GM18502 (cell line): ENCODE results near the gene BACE2.
A peak's percentile ranks its signal among the peaks of the same experiment; 100 is the strongest.

Source experiments
- ATAC-seq: cut with Tn5 transposase; IDR thresholded peaks from one replicate; pipeline ENCODE4 v1.9.1; 2021; ENCODE audit warnings: mild to moderate bottlenecking; ENCODE audit not compliant: unreplicated experiment, poor library complexity

Gene BACE2

DNA sequence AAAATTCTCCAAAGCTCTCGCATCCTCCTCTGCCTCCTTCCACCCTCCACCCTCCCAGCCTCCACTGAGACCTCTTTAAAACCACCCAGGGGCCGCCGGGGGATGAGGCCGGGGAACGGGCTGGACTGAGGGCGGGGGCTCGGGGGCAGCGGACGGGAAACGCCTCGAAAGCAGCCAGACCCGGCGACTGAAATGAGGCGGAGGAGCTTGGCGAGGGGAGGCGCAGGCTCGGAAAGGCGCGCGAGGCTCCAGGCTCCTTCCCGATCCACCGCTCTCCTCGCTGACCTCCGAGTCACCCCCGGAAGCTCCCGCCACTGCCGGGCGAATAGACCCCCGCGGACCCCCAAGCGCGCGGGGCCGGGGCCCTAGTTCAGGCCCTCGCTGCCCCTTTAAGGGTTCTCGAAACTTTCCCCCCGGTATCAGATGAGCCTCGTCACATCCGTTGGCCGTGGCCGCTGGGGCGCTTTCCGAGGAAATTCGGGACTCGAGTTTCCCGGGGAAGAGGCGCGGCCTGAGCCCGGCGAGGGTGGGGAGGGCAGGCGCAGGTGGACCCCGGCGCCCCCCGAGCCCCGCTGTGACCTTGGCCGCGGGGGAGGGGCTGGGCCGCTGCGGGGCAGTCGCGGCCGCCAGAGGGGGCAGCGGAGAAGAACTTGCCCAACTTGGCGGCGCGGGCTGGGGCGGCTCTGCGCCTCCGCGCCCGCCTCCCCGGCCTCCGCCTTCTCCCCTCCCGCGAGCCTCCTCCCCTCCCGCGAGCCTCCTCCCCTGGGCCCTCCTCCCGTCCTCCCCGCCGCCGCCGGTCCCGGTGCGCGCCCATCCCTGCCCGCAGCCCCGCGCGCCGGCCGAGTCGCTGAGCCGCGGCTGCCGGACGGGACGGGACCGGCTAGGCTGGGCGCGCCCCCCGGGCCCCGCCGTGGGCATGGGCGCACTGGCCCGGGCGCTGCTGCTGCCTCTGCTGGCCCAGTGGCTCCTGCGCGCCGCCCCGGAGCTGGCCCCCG is at the start of gene BACE2:
BACE2 (plus strand) TSS at position 813 of the 995 bp plus-strand sequence; CDS start at position 917, 104 bp downstream.
- peak; percentile 72 for ATAC-seq

DNA sequence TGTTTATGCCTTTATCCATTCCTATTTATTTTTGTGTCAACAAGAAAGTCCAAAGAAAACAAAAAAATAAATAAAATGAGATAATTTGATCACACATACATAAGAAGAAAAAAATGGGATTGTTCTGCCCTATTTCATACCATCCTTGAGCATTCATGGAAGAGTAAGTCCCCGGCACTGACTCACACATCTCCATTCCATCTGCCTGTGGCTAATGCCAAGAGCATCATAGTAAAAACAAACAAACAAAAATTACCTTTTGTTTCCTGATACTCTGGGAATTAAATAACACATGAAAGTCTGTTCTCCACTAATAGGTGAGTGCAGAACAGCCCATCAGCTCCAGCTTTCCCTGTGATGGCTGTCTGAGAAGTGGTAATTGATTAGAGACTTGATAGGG is 48.1 kb upstream of the BACE2 start:
- no peak for ATAC-seq

DNA sequence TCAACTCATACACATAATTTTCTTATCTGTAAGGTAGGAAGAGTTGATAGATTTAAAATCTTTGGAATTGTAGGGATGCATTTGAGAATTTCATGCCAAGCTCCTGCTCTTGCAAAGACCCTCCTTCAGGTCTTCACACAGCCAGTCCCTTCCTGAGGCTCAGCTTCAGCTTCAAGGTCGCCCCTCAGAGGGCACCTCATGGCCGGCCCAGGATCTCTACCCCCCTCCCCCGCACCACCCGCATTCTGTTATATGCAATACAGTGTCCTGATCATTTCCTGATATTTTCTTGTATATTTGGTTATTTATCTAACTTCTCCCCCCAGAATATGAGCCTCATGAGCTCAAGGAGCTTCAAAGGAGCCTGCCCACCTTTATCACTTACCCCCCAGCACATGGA is 47.0 kb upstream of the BACE2 start:
- ATAC-seq: no peak

DNA sequence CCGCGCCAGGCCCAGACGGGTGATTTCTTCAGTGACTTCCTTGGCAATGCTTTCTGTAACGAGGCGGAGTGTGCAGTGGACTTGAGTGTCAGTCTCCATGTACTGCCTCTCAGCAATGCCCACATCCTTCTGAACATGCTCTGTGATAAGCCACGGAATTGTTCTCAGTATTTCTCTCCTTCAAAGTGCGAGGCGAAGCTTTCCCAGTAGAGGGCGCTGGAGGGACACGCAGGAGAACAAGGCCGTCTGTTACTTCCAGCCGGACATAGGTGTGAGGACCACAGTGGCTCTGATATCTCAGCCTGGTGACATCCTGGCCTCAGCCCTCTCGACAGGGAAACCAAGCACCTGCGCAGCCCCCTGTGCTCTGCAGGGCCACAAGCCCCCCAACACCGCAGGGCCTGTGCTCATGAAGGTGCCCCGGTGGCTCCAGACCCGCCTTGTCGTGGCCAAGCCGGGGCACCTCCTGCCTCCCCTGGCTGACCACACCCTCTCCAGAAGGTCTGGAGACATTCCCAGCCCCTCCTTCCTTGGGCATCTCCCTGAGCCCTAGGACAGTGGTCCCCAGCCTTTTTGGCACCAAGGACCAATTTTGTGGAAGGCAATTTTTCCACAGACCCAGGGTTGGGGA is 46.1 kb upstream of the BACE2 start:
- ATAC-seq: no peak

DNA sequence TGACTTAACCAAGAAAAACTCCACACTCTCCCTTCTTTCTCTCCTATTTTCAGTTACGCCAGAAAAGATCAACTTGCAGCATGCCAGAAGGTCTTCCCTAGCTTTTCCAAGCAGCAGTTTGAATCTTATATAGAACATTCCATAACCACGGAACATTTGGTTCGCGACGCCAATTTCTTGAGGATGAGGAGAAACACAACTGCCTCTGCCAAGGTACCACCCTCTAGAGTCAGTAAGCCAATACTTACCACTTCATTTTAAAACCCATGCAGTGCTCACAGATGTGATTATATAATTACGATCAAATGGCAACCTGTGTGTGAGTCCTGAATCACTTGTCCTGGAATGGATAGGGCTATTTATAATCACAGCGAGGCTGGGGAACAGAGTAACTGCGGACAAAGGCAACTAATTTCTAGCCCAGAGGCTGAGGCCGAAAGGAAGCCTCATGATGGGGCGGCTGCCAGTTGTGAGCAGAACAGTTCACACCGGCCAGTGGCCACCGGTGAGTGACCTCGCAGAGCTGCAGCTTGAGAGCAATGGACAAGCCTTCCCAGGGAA is 43.2 kb upstream of the BACE2 start:
- ATAC-seq: no peak

DNA sequence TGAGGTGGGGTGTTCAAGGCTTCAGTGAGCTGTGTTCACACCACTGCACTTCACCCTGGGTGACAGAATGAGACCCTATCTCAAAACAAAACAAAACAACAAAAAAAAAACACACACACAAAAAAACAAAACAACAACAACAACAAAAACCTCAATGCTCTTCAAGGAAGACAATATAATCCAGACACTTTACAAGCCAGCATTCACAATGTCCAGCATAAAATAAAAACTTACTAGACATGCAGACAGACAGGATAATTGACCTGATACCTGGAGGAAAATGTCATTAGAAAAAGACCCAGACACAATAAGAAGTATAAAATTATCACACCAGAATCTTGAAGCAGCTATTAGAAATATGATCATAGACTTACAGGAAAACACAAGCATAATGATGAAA is 39.0 kb upstream of the BACE2 start:
- ATAC-seq: no peak

DNA sequence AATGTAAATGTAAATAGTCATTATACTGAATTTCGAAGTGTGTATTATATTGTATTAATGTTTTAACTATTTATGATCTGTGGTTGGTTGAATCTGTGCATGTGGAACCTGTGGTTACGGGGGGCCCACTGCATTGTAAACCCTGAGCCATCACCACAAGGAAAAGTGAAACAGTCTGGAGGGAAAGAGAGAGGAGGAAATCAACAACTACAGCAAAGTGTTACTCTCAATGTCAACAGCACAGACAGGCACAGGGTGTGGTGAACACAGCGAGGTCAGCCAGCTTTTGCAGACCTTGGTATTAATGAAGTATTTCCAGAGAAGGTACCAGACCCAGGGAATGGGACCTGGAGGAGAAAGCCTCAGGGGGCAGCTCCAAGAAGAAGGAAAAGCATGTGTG is 37.1 kb upstream of the BACE2 start:
- no peak for ATAC-seq

DNA sequence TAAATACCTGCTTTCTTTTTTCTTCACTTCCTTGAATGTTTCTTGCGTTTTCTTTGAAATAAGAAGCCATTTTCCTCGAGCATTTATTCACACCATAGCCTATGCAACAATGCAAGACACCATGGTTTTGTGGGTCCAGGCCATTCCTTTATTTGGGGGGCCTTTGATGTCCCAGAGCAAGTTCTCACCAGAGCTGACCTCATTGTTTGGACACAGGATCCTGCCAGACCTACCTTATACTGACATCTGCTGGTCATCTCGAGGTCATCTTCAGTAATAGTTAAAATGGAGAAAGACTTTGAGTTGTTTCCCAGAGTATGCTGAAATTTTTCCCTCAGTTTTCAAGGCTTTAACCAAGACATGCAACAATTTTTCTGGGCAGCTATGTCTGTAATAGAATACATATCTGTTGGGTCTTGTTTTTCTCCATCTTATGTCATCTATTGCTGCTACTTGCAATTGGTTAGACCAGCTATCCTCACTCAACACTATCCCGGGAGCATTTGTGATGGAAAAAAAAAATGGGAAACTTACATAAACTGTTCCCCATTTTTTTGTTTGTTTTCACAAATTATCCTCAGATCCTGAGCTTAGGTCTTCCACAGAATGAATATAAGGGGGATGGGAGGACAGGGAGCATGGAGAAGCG is 34.0 kb upstream of the BACE2 start:
- no peak for ATAC-seq

DNA sequence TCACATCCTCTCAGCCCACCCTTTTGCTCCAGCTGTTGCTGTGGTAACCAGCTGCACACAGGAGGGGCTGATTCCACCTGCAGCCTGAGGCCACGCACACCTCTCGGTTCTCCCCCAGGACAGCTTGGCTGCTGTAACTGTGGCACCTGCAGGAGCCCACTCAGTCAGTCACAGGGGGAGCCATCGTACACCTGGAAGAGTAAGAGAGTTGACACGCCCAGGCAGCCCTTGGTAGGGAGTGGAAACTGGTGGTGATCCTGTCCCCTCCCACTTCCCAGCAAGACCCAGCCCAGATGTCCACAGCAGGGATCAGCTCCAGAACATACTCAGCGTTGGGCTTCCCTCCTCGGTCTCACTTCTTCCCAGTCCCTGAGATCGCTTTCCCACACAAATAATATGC is 32.2 kb upstream of the BACE2 start:
- ATAC-seq: no peak

DNA sequence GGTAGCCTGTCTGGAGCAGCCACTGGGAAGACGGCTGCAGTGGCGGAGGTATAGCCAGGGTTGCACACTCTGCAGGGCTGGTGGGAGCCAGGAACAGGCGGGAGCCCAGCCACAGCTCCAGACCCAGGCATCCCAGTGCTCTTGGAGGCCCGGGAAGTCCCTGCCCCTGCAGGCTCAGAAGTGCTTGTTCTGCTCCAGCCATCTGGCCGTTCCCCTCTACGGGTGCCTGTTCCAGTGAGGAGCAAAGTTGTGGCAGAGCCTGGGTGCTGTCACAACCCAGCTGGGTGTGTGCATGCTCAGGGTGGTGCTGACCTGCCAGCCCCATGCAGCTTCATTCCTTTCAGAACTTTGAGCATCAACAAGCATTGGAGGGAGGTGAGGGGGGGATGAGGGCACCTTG is 31.7 kb upstream of the BACE2 start:
- ATAC-seq: no peak

DNA sequence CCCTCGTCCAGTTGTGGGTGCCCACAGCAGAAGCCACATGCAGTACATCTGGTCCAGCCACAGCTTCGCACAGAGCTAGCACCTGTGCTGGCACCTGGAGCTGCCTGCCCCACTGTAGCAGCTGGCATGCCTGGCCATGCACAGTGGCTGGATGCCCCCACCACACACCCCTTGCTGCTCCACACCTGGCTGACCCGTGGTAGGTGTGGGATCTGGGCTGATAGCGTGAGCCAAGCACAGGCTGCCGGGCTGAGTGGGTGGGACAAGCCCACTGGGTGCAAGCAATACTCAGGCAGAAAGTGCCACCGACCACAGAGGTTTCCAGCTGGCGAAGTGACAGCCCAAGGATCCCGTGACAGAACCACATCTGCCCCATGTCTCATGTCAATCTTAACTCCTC is 30.6 kb upstream of the BACE2 start:
- ATAC-seq: no peak

DNA sequence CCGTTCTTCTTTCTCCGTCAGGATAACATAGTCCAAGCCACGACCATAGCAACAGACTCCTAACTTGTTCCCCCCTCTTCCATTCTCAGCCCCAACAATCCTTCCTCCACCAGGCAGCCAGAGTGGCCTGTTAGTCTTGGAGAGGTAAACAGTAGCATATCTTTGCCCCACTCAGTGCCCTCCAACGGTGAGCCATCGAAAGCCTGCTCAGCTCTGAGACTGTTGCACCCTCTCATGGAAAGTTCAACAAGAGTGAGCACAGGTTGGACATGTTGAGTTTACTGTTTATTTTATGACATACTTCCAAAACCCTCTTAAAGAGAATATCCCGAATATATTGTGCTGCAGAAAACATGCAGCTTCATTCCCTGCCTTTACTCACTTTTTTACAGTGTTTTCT is 30.1 kb upstream of the BACE2 start:
- no peak for ATAC-seq

DNA sequence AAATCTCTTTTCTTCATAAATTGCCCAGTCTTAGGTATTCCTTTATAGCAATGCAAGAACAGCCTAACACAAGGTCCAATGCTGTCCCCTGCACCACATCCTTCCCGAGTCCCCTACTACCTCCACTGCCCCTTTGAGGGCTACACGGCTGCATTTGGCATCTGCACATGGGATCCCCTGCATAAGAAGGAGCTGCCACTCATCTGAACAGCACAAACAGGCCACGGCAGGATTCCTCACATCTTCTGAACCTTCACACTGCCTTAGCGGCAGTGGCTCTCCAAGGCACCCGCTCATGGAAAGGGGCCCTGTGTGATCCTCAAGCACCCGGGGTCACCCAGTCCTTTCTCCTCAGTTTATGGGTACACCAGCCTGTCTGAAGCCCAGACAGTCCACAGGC is 29.2 kb upstream of the BACE2 start:
- ATAC-seq: no peak

DNA sequence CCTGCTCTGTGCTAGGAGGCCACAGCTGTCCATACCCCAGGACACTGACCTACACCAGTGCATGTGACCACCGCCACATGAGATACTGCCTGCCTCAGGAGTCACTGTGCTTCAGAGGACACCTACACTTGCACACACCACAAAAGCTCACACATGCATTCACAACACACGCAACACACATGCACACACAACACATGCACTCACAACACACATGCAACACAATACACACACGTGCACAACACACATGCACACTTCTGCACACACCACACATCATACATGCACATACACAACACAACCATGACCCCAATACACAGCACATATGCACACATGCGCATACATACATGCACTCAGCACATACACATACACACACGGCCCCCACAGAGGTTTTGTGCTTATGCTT is 28.7 kb upstream of the BACE2 start:
- ATAC-seq: no peak

DNA sequence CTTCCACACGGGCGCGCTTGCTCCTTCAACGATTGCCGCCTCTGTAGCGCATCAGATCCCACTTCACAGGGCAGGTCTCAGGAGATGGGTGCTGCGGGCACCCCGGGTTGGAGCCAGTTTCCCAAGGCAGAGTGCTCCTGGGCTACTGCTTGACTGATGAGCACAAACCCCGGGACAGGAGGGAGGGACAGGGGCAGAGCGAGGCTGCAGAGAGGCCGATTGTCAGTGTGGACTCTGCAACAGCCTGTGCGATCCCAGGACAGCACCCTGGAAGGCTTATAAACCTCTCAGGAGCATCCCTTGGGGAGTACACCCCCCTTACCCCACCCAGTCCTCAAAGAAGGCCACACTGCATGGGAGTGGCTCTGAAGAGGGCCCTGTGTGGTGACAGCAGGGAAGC is 28.0 kb upstream of the BACE2 start:
- no peak for ATAC-seq

DNA sequence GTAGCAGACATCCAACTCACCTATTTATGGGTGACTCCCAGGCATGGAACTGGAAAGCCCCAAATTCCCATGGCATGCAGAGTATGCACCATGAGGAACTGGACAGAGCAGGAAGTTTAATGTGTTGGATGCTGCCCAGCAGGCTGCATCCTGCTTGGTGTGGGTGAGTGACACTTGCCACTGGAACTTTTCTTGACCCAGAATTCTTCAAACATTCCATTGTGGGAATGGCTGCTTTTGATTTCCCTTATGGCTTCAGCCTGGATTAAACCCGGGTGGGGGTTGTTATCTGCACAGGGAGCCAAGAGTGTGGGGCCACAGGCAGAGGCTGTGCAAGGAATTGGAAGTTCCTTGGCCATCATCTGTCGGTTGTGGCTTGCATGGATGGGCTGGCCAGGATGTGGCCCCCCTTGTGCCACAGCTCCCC is 26.9 kb upstream of the BACE2 start:
- ATAC-seq: no peak

DNA sequence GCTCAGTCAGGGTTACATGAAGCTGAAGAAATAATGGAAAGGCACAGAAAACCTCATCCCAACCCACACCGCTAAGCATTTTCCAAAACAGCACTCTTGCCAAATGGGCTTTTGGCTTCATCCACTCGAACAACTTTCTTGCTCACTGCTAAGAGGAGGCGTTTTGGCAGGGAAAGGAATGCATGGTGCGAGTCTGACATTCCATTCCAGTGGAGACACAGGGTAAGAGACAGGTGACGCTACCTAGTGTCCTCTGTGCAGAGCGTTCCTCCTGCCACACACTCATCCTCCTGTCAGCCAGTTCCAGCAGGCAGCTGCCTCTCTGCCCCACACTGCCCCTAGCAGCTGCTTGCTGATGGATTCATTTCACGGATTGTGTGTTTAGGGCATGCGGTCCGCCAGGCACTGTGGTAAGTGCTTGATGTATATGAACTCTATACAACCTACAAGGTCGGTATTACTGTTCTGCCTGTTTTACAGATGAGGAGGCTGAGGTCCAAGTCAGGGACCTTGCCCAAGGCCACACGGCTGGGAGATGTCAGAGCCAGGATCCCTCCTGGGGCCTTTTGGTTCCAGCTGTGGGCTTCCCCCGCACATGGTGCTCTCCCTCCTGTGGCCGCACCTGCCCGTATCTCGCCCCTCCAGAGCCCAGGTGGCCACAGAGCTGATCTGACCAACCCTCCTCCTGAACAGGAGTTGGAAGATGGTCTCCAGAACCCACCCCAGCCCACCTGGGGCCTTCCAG is 25.7 kb upstream of the BACE2 start:
- no peak for ATAC-seq

DNA sequence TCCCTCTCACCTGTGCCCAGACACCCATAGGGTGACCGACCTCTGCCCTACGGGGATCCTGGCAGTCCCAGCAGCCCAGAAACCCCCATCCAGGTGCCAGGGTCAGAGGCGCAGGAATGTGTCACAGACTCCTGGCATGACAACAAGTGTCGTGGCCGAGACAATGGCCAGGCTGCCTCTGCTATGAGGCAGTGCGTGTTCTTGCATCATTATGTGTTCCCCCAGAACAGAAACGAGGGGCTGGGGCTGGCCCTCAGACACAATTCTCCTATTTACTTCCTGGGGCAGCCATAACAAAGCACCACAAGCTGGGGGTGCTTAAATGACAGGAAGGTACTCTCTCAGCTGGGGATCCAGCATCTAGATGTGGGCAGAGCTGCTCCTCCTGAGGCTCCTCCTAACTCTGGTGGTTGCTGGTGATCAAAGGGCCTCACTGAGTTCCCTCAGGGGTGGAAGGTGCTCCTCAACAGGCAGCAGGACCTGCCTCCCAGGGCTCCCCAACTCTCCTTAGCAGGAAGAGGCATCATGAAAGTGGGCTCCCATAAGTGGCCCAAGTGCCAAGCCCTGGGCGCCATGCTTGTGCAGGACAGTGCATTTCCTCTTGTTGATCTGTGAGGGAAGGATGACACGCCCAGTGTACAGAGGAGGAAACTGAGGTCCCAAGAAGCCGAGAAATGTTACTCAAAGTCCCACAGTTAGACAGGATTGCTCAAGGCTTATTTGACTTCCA is 24.2 kb upstream of the BACE2 start:
- no peak for ATAC-seq
